ENCODE measurements around the gene P2RX7.
A peak's percentile ranks its signal among the peaks of the same experiment; 100 is the strongest.
"Not testable (repeated sequence)": the region's sequence is repeated elsewhere in the genome, so short reads cannot be mapped to it uniquely, and the experiment has no call there.

P2RX7 gene

GRCh38 chr12:121205491-121205890 lies 72.8 kb downstream of the P2RX7 start:
- no peak for DNase-seq (ENCODE audit: low read depth)

GRCh38 chr12:121208571-121208970 lies 75.9 kb downstream of the P2RX7 start:
- not testable (repeated sequence) for DNase-seq (ENCODE audit: low read depth)

- DNase-seq (ENCODE audit: low read depth) = no peak
These were observed 76.5 kb downstream of the P2RX7 start for GRCh38 chr12:121209221-121209620.

DNA sequence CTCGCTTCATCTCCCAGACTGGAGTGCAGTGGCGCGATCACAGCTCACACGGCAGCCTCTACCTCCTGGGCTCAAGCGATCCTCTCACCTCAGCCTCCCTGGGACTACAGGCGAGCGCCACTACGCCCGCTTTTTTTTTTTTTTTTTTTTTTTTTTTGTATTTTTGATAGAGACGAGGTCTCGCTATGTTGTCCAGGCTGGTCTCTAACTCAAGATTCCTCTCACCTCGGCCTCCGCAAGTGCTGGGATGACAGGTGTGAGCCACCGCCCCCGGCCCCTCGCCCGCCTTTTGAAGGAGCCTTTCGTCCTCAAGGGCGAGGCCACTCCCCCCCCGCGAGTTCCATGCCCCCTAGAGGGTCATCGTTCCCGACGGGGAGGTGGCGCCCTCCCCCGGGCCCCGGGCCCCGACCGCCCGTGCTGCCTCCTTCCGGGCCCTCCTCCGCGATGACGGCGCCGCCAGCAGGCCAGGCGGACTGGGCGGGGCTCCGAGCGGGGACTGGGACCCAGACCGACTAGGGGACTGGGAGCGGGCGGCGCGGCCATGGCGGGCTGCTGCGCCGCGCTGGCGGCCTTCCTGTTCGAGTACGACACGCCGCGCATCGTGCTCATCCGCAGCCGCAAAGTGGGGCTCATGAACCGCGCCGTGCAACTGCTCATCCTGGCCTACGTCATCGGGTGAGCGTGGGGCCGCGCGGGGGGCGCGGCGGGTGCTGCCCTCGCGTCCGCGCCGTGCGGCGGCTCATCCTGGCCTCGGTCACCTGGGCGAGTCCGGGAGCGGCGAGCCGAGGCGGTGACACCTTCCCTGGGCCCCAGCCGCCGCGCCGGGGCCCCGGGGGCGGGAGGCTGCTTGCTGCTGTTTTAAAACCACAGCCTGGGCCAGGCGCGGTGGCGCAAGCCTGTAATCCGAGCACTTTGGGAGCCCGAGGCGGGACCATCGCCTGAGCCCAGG lies 77.2 kb downstream of the P2RX7 start, which contains the start of gene P2RX4:
TSS of gene P2RX4 (plus strand) at position 506 of the 949 bp plus-strand sequence. CDS start at position 542, 36 bp downstream.
- peak; percentile 49 for DNase-seq (ENCODE audit: low read depth)

GRCh38 chr12:121212875-121213274 lies 80.2 kb downstream of the P2RX7 start:
- DNase-seq (ENCODE audit: low read depth) = no peak

- no peak for DNase-seq (ENCODE audit: low read depth)
These were observed 81.6 kb downstream of the P2RX7 start for GRCh38 chr12:121214166-121214777.

DNA sequence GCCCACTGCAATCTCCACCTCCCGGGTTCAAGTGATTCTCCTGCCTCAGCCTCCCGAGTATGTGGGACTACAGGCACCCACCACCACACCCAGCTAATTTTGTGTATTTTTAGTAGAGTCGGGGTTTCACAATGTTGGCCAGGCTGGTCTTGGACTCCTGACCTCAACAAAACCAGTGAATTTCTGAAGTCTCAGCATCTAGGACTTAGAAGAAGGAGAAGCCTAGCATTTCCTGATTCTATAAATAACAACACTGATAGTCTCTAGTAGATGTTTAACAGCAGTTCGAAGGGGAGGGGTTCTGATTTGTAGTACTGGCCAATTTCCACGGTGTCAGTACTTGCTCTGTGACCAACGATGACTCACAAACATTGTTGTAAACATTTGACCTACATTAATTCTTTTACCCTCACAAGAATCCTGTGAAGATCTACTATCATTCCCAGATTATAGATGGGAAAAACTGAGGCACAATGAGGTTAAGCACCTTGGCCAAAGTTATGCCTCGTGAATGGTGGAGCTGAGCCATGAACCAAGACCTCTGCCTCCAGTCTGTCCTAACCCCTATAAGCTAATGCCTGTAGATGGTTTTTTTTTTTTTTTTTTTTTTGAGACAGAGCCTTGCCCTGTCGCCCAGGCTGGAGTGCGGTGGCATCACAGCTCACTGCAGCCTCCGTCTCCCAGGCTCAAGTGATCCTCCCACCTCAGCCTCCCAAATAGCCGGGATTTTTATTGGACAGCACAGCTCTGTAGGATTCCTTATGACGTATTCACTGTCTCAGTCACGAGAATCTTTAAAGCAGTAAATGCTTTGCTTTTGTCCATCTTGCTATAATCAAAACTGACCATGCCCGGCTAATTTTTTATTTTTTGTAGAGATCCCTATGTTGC lies 82.4 kb downstream of the P2RX7 start:
- DNase-seq (ENCODE audit: low read depth) = peak; percentile 89

- DNase-seq (ENCODE audit: low read depth) = no peak
These were observed 83.4 kb downstream of the P2RX7 start for GRCh38 chr12:121216102-121216501.

- DNase-seq (ENCODE audit: low read depth) = no peak
These were observed 84.4 kb downstream of the P2RX7 start for GRCh38 chr12:121217063-121217462.

DNA sequence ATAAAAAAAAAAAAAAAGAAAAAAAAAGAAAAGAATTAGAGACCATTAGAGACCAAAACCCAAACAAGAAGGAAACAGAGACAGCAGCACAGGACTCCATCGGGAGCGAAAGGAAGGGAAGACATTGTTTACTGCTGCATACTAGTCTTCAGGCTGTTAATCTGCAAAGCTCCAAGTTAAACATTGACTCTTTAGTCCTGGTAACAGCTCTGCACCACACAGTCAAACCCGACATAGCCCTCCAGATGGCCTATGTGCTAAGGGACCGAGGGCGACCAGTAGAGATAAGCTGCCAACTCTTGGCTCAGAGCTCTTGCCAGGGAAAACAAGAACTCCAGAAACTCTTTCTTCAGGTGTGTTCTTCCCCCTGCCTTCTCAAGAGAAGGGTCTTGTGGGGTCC lies 85.1 kb downstream of the P2RX7 start:
- DNase-seq (ENCODE audit: low read depth) = no peak

- DNase-seq (ENCODE audit: low read depth) = no peak
These were observed 86.1 kb downstream of the P2RX7 start for GRCh38 chr12:121218588-121219352.

GRCh38 chr12:121219353-121219986 lies 86.8 kb downstream of the P2RX7 start:
- DNase-seq (ENCODE audit: low read depth) = no peak

DNA sequence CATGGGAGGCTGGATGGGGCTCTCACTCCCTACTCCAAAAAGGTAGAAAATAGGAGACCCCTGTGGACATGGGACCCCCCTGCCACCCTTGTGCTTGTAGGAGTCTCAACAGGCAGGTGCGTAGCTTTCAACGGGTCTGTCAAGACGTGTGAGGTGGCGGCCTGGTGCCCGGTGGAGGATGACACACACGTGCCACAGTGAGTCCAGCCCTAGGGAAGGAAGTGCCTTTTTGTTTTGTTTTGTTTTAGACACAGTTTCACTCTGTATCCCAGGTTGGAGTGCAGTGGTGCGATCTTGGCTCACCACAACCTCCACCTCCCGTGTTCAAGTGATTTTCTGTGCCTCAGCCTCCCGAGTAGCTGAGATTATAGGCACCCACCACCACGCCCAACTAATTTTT lies 90.2 kb downstream of the P2RX7 start:
- DNase-seq (ENCODE audit: low read depth) = no peak

GRCh38 chr12:121223292-121224285 lies 90.9 kb downstream of the P2RX7 start:
- DNase-seq (ENCODE audit: low read depth) = no peak

- DNase-seq (ENCODE audit: low read depth) = no peak
These were observed 91.9 kb downstream of the P2RX7 start for GRCh38 chr12:121224591-121224990.

- DNase-seq (ENCODE audit: low read depth) = no peak
These were observed 93.7 kb downstream of the P2RX7 start for GRCh38 chr12:121226399-121226798.

DNA sequence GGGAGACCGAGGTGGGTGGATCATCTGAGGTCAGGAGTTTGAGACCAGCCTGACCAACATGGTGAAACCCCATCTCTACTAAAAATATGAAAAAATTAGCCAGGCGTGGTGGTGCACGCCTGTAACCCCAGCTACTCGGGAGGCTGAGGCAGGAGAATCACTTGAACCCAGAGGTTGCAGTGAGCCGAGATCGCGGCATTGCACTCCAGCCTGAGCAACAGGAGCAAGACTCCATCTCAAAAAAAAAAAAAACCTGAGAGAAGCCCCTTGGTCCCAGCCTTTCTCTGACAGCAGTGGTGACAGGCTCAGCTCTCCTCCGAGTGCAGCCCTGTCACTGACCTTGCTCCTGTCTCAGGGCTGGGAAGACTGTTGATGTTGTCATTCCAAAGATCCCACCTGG lies 94.2 kb downstream of the P2RX7 start:
- DNase-seq (ENCODE audit: low read depth) = not testable (repeated sequence)

- DNase-seq (ENCODE audit: low read depth) = no peak
These were observed 94.6 kb downstream of the P2RX7 start for GRCh38 chr12:121227294-121227693.

- DNase-seq (ENCODE audit: low read depth) = no peak
These were observed 96.4 kb downstream of the P2RX7 start for GRCh38 chr12:121228919-121229665.
